ENCODE results near the gene PSMB5. TPM values are rescaled to one million over a fixed set of nuclear protein-coding genes. Genes with fewer than 3 reads are reported as not detected.
A peak's percentile ranks its signal among the peaks of the same experiment; 100 is the strongest.

PSMB5 gene
- total and polyA plus RNA-seq, 9 of the 15 experiments (the other 6 are each of a cell fraction or from before 2014, with no cell fraction given), result 198 to 1,870 (median 269) TPM

DNA sequence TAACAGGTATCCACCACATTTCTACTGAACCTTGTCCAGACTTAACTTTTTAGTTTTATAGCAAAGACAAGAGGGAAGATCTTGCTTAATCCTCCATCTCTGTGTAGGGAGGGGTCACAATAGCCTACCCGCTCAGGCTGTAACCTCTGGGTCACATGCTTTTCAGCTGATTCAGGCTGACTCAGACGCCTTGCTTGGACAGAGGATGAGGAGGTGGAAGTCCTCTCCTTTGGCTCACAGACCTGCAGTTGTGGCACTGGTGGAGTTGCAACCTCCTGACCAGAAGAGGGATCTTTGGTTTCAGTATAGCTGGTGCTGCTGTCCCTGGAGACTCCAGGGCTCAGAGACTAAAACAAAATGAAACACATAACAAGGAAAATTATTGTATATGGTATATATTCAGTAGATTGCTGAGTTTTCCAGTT lies 44.0 kb upstream of the PSMB5 start (continued):
- TF ChIP-seq, protein P1, sequence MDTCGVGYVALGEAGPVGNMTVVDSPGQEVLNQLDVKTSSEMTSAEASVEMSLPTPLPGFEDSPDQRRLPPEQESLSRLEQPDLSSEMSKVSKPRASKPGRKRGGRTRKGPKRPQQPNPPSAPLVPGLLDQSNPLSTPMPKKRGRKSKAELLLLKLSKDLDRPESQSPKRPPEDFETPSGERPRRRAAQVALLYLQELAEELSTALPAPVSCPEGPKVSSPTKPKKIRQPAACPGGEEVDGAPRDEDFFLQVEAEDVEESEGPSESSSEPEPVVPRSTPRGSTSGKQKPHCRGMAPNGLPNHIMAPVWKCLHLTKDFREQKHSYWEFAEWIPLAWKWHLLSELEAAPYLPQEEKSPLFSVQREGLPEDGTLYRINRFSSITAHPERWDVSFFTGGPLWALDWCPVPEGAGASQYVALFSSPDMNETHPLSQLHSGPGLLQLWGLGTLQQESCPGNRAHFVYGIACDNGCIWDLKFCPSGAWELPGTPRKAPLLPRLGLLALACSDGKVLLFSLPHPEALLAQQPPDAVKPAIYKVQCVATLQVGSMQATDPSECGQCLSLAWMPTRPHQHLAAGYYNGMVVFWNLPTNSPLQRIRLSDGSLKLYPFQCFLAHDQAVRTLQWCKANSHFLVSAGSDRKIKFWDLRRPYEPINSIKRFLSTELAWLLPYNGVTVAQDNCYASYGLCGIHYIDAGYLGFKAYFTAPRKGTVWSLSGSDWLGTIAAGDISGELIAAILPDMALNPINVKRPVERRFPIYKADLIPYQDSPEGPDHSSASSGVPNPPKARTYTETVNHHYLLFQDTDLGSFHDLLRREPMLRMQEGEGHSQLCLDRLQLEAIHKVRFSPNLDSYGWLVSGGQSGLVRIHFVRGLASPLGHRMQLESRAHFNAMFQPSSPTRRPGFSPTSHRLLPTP (IDR thresholded peaks at IDR 0.05; ENCODE audit: borderline replicate concordance, extremely low read depth, insufficient read length), result no peak
- TF ChIP-seq HDAC2 (IDR thresholded peaks at IDR 0.05) (peak; percentile 60; the same call in 1 of the 2 replicates), IFI16 (CRISPR knock-in tag; IDR thresholded peaks at IDR 0.05) (no peak), ETV6 (IDR thresholded peaks at IDR 0.05; ENCODE audit: borderline replicate concordance in 1 of 2, low read depth in 2 of 2, low read length in 1 of 2) (no peak), ETV6 (CRISPR knock-in tag; IDR thresholded peaks at IDR 0.05; ENCODE audit: borderline replicate concordance) (no peak), ZBTB8A (IDR thresholded peaks at IDR 0.05; ENCODE audit: partially characterized antibody) (no peak), CHD2 (IDR thresholded peaks at IDR 0.05; ENCODE audit: low read depth, low read length) (no peak), SREBF1 (IDR thresholded peaks at IDR 0.05; ENCODE audit: borderline replicate concordance, low read depth, low read length) (no peak), RBFOX2 (IDR thresholded peaks at IDR 0.05; ENCODE audit: low read depth, low read length) (no peak), DPF2 (IDR thresholded peaks at IDR 0.05) (peak; percentile 87), ZNF324 (CRISPR knock-in tag; IDR thresholded peaks at IDR 0.05) (no peak), HNRNPL (IDR thresholded peaks at IDR 0.05; ENCODE audit: low read depth, low read length) (no peak), BCOR (IDR thresholded peaks at IDR 0.05) (no peak), EGR1 (conservative IDR thresholded peaks at IDR 0.05) (no peak; the same call in 1 of the 2 replicates)
- TF ChIP-seq, protein P2, sequence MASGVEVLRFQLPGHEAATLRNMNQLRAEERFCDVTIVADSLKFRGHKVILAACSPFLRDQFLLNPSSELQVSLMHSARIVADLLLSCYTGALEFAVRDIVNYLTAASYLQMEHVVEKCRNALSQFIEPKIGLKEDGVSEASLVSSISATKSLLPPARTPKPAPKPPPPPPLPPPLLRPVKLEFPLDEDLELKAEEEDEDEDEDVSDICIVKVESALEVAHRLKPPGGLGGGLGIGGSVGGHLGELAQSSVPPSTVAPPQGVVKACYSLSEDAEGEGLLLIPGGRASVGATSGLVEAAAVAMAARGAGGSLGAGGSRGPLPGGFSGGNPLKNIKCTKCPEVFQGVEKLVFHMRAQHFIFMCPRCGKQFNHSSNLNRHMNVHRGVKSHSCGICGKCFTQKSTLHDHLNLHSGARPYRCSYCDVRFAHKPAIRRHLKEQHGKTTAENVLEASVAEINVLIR (CRISPR knock-in tag; IDR thresholded peaks at IDR 0.05), result no peak
- TF ChIP-seq, protein P3, sequence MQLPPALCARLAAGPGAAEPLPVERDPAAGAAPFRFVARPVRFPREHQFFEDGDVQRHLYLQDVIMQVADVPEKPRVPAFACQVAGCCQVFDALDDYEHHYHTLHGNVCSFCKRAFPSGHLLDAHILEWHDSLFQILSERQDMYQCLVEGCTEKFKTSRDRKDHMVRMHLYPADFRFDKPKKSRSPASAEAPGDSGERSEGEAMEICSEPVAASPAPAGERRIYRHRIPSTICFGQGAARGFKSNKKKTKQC (CRISPR knock-in tag; IDR thresholded peaks at IDR 0.05), result no peak
- TF ChIP-seq, protein P4, sequence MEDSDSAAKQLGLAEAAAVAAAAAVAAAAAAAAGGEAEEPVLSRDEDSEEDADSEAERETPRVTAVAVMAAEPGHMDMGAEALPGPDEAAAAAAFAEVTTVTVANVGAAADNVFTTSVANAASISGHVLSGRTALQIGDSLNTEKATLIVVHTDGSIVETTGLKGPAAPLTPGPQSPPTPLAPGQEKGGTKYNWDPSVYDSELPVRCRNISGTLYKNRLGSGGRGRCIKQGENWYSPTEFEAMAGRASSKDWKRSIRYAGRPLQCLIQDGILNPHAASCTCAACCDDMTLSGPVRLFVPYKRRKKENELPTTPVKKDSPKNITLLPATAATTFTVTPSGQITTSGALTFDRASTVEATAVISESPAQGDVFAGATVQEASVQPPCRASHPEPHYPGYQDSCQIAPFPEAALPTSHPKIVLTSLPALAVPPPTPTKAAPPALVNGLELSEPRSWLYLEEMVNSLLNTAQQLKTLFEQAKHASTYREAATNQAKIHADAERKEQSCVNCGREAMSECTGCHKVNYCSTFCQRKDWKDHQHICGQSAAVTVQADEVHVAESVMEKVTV (CRISPR knock-in tag; IDR thresholded peaks at IDR 0.05), result no peak
- TF ChIP-seq, protein P5, sequence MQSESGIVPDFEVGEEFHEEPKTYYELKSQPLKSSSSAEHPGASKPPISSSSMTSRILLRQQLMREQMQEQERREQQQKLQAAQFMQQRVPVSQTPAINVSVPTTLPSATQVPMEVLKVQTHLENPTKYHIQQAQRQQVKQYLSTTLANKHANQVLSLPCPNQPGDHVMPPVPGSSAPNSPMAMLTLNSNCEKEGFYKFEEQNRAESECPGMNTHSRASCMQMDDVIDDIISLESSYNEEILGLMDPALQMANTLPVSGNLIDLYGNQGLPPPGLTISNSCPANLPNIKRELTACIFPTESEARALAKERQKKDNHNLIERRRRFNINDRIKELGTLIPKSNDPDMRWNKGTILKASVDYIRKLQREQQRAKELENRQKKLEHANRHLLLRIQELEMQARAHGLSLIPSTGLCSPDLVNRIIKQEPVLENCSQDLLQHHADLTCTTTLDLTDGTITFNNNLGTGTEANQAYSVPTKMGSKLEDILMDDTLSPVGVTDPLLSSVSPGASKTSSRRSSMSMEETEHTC (IDR thresholded peaks at IDR 0.05), result peak; percentile 76
- TF ChIP-seq, protein P6, sequence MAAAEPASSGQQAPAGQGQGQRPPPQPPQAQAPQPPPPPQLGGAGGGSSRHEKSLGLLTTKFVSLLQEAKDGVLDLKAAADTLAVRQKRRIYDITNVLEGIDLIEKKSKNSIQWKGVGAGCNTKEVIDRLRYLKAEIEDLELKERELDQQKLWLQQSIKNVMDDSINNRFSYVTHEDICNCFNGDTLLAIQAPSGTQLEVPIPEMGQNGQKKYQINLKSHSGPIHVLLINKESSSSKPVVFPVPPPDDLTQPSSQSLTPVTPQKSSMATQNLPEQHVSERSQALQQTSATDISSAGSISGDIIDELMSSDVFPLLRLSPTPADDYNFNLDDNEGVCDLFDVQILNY (CRISPR knock-in tag; IDR thresholded peaks at IDR 0.05), result no peak
